HepG2 (cell line): ENCODE results near the gene USB1. TPM values are rescaled to one million over a fixed set of nuclear protein-coding genes. Genes with fewer than 3 reads are reported as not detected.

Experiments used
- AFF4 ChIP-seq: sonication (generic); formaldehyde crosslinking; IDR thresholded peaks from 2 replicates; pipeline ENCODE4 v1.4.0; 2020; ENCODE audit warnings: missing genetic modification reagents
- ARHGAP35 ChIP-seq: sonication (generic); formaldehyde crosslinking; IDR thresholded peaks from 2 replicates; pipeline ENCODE4 v1.9.0; 2022; ENCODE audit warnings: mild to moderate bottlenecking, inconsistent platforms, moderate library complexity, missing genetic modification reagents, borderline replicate concordance
- FOXK2 ChIP-seq: fragments of 450-650 bp; IDR thresholded peaks from 2 replicates; pipeline ENCODE4 v1.6.1; 2016
- HES4 ChIP-seq: sonication (generic); formaldehyde crosslinking; IDR thresholded peaks from 2 replicates; pipeline ENCODE4 v1.9.0; 2021; ENCODE audit warnings: mild to moderate bottlenecking, missing genetic modification reagents, borderline replicate concordance
- KLF15 ChIP-seq: sonication (generic); formaldehyde crosslinking; IDR thresholded peaks from 2 replicates; pipeline ENCODE4 v1.8.1; 2023; ENCODE audit warnings: borderline replicate concordance, mild to moderate bottlenecking, inconsistent platforms, missing genetic modification reagents, mixed read lengths
- MLXIP ChIP-seq: sonication (generic); formaldehyde crosslinking; IDR thresholded peaks from 2 replicates; pipeline ENCODE4 v1.9.0; 2021; ENCODE audit warnings: missing genetic modification reagents, borderline replicate concordance
- SP4 ChIP-seq: sonication (generic); formaldehyde crosslinking; IDR thresholded peaks from 2 replicates; pipeline ENCODE4 v1.8.1; 2023; ENCODE audit warnings: mild to moderate bottlenecking, missing genetic modification reagents
- TEF ChIP-seq: sonication (generic); formaldehyde crosslinking; IDR thresholded peaks from 2 replicates; pipeline ENCODE4 v1.5.0; 2020; ENCODE audit warnings: missing genetic modification reagents
- TOE1 ChIP-seq: sonication (generic); formaldehyde crosslinking; IDR thresholded peaks from 2 replicates; pipeline ENCODE4 v1.4.0; 2020; ENCODE audit warnings: mild to moderate bottlenecking, missing genetic modification reagents
- ZBTB44 ChIP-seq: sonication (generic); formaldehyde crosslinking; IDR thresholded peaks from 2 replicates; pipeline ENCODE4 v1.4.0; 2020; ENCODE audit warnings: missing genetic modification reagents
- ZMYM2 ChIP-seq: sonication (generic); formaldehyde crosslinking; IDR thresholded peaks from 2 replicates; pipeline ENCODE4 v1.8.0; 2022; ENCODE audit warnings: mild to moderate bottlenecking, missing genetic modification reagents
- ZNF510 ChIP-seq: sonication (generic); formaldehyde crosslinking; IDR thresholded peaks from 2 replicates; pipeline ENCODE4 v1.4.0; 2020; ENCODE audit warnings: low read depth, mild to moderate bottlenecking, missing genetic modification reagents
- ZNF512 ChIP-seq: sonication (generic); formaldehyde crosslinking; IDR thresholded peaks from 2 replicates; pipeline ENCODE4 v1.4.0; 2020; ENCODE audit warnings: mild to moderate bottlenecking, missing genetic modification reagents
- ZNF770 ChIP-seq: sonication (generic); formaldehyde crosslinking; IDR thresholded peaks from 2 replicates; pipeline ENCODE4 v1.5.0; 2020; ENCODE audit warnings: mild to moderate bottlenecking, missing genetic modification reagents
- polyA plus RNA-seq, 8 experiments: library from polyadenylated mRNA; depleted of rRNA in 3 of 8; stranded (reverse) in 7 of 8; unstranded in 1 of 8; fragments of >200 nt; fragmentation: Illumina TruSeq in 4 of 8; extraction: Trizol in 4 of 8; gene quantifications; 2 replicates each; pipeline versions ENCODE4 v1.2.1 to v1.2.3, GENCODE V29; 2011 to 2016; ENCODE audit warnings: low read depth in 4 of 8, missing spikeins in 1 of 8, mixed read lengths in 1 of 8; ENCODE audit not compliant: insufficient read depth in 1 of 8
- total RNA-seq, 5 experiments: library from RNA; depleted of rRNA; stranded (reverse); fragments of >200 nt; fragmentation: Illumina TruSeq; extraction: Trizol; gene quantifications; 2 replicates each; pipeline ENCODE4 v1.2.3, GENCODE V29; 2016; ENCODE audit warnings: low read depth in 1 of 5

The USB1 gene
- total and polyA plus RNA-seq, 2 of the 13 experiments (the other 11 are each of a cell fraction or from before 2014, with no cell fraction given) = 16.7 to 65.4 TPM

- 0 out of 2 replicates have a peak, but pooled peaks have one; percentile 49 for TF ChIP-seq AFF4
- no peak for TF ChIP-seq ZMYM2 (CRISPR knock-in tag)
- TF ChIP-seq MLXIP = no peak
- no peak for TF ChIP-seq HES4 (CRISPR knock-in tag)
- no peak for TF ChIP-seq TOE1 (CRISPR knock-in tag)
- TF ChIP-seq ZNF512 = peak; percentile 83; the same call in 1 of the 2 replicates
- TF ChIP-seq ARHGAP35 (CRISPR knock-in tag) = no peak
- no peak for TF ChIP-seq ZNF510 (CRISPR knock-in tag)
- TF ChIP-seq ZNF770 (CRISPR knock-in tag) = no peak
- TF ChIP-seq KLF15 (CRISPR knock-in tag) = no peak
- no peak for TF ChIP-seq SP4 (CRISPR knock-in tag)
- 0 out of 2 replicates have a peak, but pooled peaks have one; percentile 21 for TF ChIP-seq FOXK2
- no peak for TF ChIP-seq ZBTB44 (CRISPR knock-in tag)
- no peak for TF ChIP-seq TEF (CRISPR knock-in tag)
Observed at GRCh38 chr16:58020628-58021521, 19.7 kb downstream of the USB1 start (continued).
